K562 (cell line): Measurements from ENCODE around the gene NALCN. TPM values are rescaled to one million over a fixed set of nuclear protein-coding genes. Genes with fewer than 3 reads are reported as not detected.

Source experiments
- ATAC-seq: fragments of 200-7000 bp; cut with Tn5 transposase; 3 replicates; pipeline ENCODE4 v1.9.1; 2020; ENCODE audit warnings: moderate library complexity
- BruUV-seq: library from RNA; stranded (reverse); fragments of 400-500 nt; replicated peaks from 2 replicates; lab custom pipeline; 2021; lab: Mats Ljungman, UMichigan
- CTCF ChIA-PET: fragments of 300-600 bp; formaldehyde crosslinking; extraction: SDS; loops from one replicate; lab custom pipeline; 2021; ENCODE audit warnings: low intra/inter-chr PET ratio; lab: Yijun Ruan, JAX
- POLR2A ChIA-PET: fragments of 300-600, 350-650 bp; sonication (Branson Sonifier 250); formaldehyde crosslinking; extraction: SDS; loops from one replicate; lab custom pipeline; 2021; ENCODE audit warnings: antibody characterized with exemption, inconsistent platforms; lab: Yijun Ruan, JAX
- DNase-seq, 4 experiments: peaks; one replicate each; pipeline versions ENCODE4 v3.0.0 to v3.0.0-alpha.2; 2011 to 2018; ENCODE audit warnings: low spot score in 3 of 4, mixed read lengths in 3 of 4; ENCODE audit errors: extremely low read depth in 1 of 4
- FAIRE-seq: peaks from 2 replicates; lab custom pipeline; 2011; peaks lifted over from hg19 to GRCh38; lab: Jason Lieb, UNC
- H2AFZ ChIP-seq: 2 replicates; pipeline ENCODE4 v1.6.0; 2011; ENCODE audit warnings: low read depth, low read length, control low read depth, inconsistent platforms
- H3K27ac ChIP-seq: fragments of 200-600 bp; 3 replicates; pipeline ENCODE4 v1.8.0; 2011; ENCODE audit warnings: low read depth, mild to moderate bottlenecking, control low read depth, inconsistent platforms, low read length, moderate library complexity, mixed read lengths; ENCODE audit errors: extremely low read depth
- H3K27me3 ChIP-seq, 2 experiments: fragments of 300-600 bp in 1 of 2; 2 replicates in 1 of 2; 3 replicates in 1 of 2; pipeline versions ENCODE4 v1.6.0 to v1.8.0; 2011; ENCODE audit warnings: inconsistent platforms in 2 of 2, low read length in 2 of 2, mild to moderate bottlenecking in 1 of 2, mixed read lengths in 1 of 2, moderate library complexity in 1 of 2; ENCODE audit not compliant: control insufficient read depth in 2 of 2, insufficient read depth in 2 of 2
- H3K36me3 ChIP-seq: fragments of 300-600 bp; 3 replicates; pipeline ENCODE4 v1.8.0; 2011; ENCODE audit warnings: mild to moderate bottlenecking, low read length, inconsistent platforms; ENCODE audit not compliant: control insufficient read depth, insufficient read depth
- H3K4me1 ChIP-seq, 2 experiments: fragments of 200-600 bp in 1 of 2; replicated peaks in 1 of 2; 2 replicates in 1 of 2; 3 replicates in 1 of 2; pipeline versions ENCODE4 v1.5.1 to v1.8.0; 2011; ENCODE audit warnings: inconsistent platforms in 2 of 2, low read length in 2 of 2, mild to moderate bottlenecking in 1 of 2, mixed read lengths in 1 of 2, moderate library complexity in 1 of 2; ENCODE audit not compliant: control insufficient read depth in 2 of 2, insufficient read depth in 2 of 2
- H3K4me2 ChIP-seq: 2 replicates; pipeline ENCODE4 v1.6.1; 2011; ENCODE audit warnings: low read length, control low read depth, inconsistent platforms, mixed read lengths; ENCODE audit not compliant: insufficient read depth
- H3K4me3 ChIP-seq: fragments of 200-600 bp; sonication (generic), shearing (Covaris generic); 2 replicates; pipeline ENCODE4 v1.5.1; 2016; ENCODE audit warnings: control low read depth, inconsistent platforms
- H3K79me2 ChIP-seq: fragments of 200-600 bp; 3 replicates; pipeline ENCODE4 v1.8.0; 2011; ENCODE audit warnings: low read length, inconsistent platforms; ENCODE audit not compliant: control insufficient read depth, insufficient read depth
- H3K9ac ChIP-seq, 2 experiments: 2 replicates each; pipeline versions ENCODE4 v1.6.0 to v1.6.1; 2011; ENCODE audit warnings: low read depth in 2 of 2, low read length in 2 of 2, control low read depth in 1 of 2, inconsistent platforms in 1 of 2, mild to moderate bottlenecking in 1 of 2, mixed read lengths in 1 of 2; ENCODE audit not compliant: insufficient read depth in 1 of 2
- H3K9me1 ChIP-seq: one replicate; pipeline ENCODE4 v1.6.0; 2011; ENCODE audit warnings: inconsistent platforms, mild to moderate bottlenecking, low read length, moderate library complexity; ENCODE audit not compliant: control insufficient read depth, insufficient read depth
- H3K9me3 ChIP-seq: replicated peaks from 2 replicates; pipeline ENCODE4 v1.5.1; 2011; ENCODE audit warnings: low read depth, low read length, inconsistent platforms; ENCODE audit not compliant: control insufficient read depth, insufficient read depth
- H4K20me1 ChIP-seq: replicated peaks from 2 replicates; pipeline ENCODE4 v1.6.1; 2011; ENCODE audit warnings: low read length, inconsistent platforms, mixed read lengths; ENCODE audit not compliant: control insufficient read depth, insufficient read depth
- COPS2 ChIP-seq: fragments of 450-650 bp; conservative IDR thresholded peaks from 2 replicates; pipeline ENCODE4 v1.6.1; 2016; ENCODE audit warnings: mild to moderate bottlenecking, moderate library complexity
- E2F6 ChIP-seq, 2 experiments: IDR thresholded peaks; 2 replicates each; pipeline ENCODE4 v1.6.1; 2011; ENCODE audit warnings: borderline replicate concordance in 1 of 2, control low read depth in 1 of 2, low read depth in 1 of 2, low read length in 1 of 2, mild to moderate bottlenecking in 1 of 2, mixed read lengths in 1 of 2, moderate library complexity in 1 of 2; ENCODE audit not compliant: insufficient read depth in 1 of 2, insufficient read length in 1 of 2, poor library complexity in 1 of 2, severe bottlenecking in 1 of 2; ENCODE audit errors: extremely low read depth in 1 of 2
- GATA2 ChIP-seq: sonication (generic); formaldehyde crosslinking; IDR thresholded peaks from 2 replicates; pipeline ENCODE4 v1.4.0; 2020; ENCODE audit warnings: mild to moderate bottlenecking, missing genetic modification reagents
- HMGXB4 ChIP-seq: sonication (generic); formaldehyde crosslinking; IDR thresholded peaks from 2 replicates; pipeline ENCODE4 v1.8.1; 2023; ENCODE audit warnings: mild to moderate bottlenecking, missing genetic modification reagents
- LCOR ChIP-seq: sonication (generic); formaldehyde crosslinking; IDR thresholded peaks from 2 replicates; pipeline ENCODE4 v1.8.0; 2022; ENCODE audit warnings: mild to moderate bottlenecking, missing genetic modification reagents
- NFATC3 ChIP-seq: fragments of 450-650 bp; IDR thresholded peaks from 2 replicates; pipeline ENCODE4 v1.6.1; 2017; ENCODE audit warnings: mild to moderate bottlenecking
- NRF1 ChIP-seq, 2 experiments: fragments of 450-650 bp; IDR thresholded peaks in 1 of 2; conservative IDR thresholded peaks in 1 of 2; 2 replicates each; pipeline ENCODE4 v1.6.1; 2014; ENCODE audit warnings: mild to moderate bottlenecking in 2 of 2
- PPARD ChIP-seq: fragments of 250-450 bp; sonication (Bioruptor Pico); IDR thresholded peaks from 2 replicates; pipeline ENCODE4 v1.8.0; 2022; ENCODE audit warnings: inconsistent platforms, mild to moderate bottlenecking, moderate library complexity
- RAD51 ChIP-seq: fragments of 450-650 bp; IDR thresholded peaks from 2 replicates; pipeline ENCODE4 v1.7.1; 2016; ENCODE audit warnings: low read depth, mild to moderate bottlenecking, borderline replicate concordance
- SETDB1 ChIP-seq: IDR thresholded peaks from one replicate; pipeline ENCODE4 v1.6.1; 2012; ENCODE audit warnings: low read length, control low read depth, inconsistent platforms
- SP2 ChIP-seq: IDR thresholded peaks from 2 replicates; pipeline ENCODE4 v1.6.1; 2011; ENCODE audit warnings: mild to moderate bottlenecking, low read depth, low read length, moderate library complexity; ENCODE audit not compliant: poor library complexity, severe bottlenecking; ENCODE audit errors: extremely low read depth
- ZNF778 ChIP-seq: fragments of 450-650 bp; formaldehyde crosslinking; IDR thresholded peaks from 2 replicates; pipeline ENCODE4 v1.4.0; 2020; ENCODE audit warnings: mild to moderate bottlenecking, moderate library complexity
- WGBS: fragments of 100-300 bp; shearing (Covaris generic); methylation state at CpG from one replicate; pipeline ENCODE4 v1.1.6; 2016; ENCODE audit warnings: low coverage, mixed read lengths; ENCODE audit not compliant: insufficient coverage; ENCODE audit errors: missing lambda C conversion rate; 5-methylcytosine and 5-hydroxymethylcytosine counted together
- in situ Hi-C: fragments of 300-500 bp; cut with MboI; formaldehyde crosslinking; loops from 4 replicates; pipeline ENCODE4 v1.15.0; 2018; ENCODE audit warnings: inconsistent platforms, mixed read lengths
- intact Hi-C: fragments of 100-400 bp; cut with micrococcal nuclease; formaldehyde crosslinking; loops from 2 replicates; pipeline ENCODE4 v1.14.2; 2022
- polyA plus RNA-seq, 8 experiments: library from polyadenylated mRNA; depleted of rRNA in 4 of 8; stranded (reverse) in 5 of 8; unstranded in 3 of 8; fragments of >200 nt; fragmentation: Nextera tagmentation in 2 of 8; fragmentation: Illumina TruSeq in 1 of 8; extraction: Ambion mirVana in 2 of 8; extraction: Trizol in 1 of 8; gene quantifications; 2 replicates each; pipeline versions ENCODE4 v1.2.1 to v1.2.3, GENCODE V29; 2011 to 2014; ENCODE audit warnings: inconsistent platforms in 1 of 8, missing spikeins in 1 of 8
- total RNA-seq, 7 experiments: library from RNA; depleted of rRNA in 6 of 7; stranded (reverse); fragments of >200 nt in 6 of 7; fragmentation: Illumina TruSeq in 2 of 7; extraction: Trizol in 2 of 7; gene quantifications; 2 replicates each; pipeline versions ENCODE4 v1.2.1 to v1.2.3, GENCODE V29; 2011 to 2021; ENCODE audit warnings: low replicate concordance in 1 of 7
- TF ChIP-seq, protein P1 (sequence below): sonication (generic); formaldehyde crosslinking; IDR thresholded peaks from 2 replicates; pipeline ENCODE4 v1.8.0; 2023; ENCODE audit warnings: mild to moderate bottlenecking, missing genetic modification reagents
- TF ChIP-seq, protein P2 (sequence below): sonication (generic); formaldehyde crosslinking; IDR thresholded peaks from 2 replicates; pipeline ENCODE4 v1.8.0; 2022; ENCODE audit warnings: mild to moderate bottlenecking, low read depth, missing genetic modification reagents

Gene NALCN
- total and polyA plus RNA-seq, 9 of the 15 experiments (the other 6 are each of a cell fraction or from before 2014, with no cell fraction given) = not detected

DNA sequence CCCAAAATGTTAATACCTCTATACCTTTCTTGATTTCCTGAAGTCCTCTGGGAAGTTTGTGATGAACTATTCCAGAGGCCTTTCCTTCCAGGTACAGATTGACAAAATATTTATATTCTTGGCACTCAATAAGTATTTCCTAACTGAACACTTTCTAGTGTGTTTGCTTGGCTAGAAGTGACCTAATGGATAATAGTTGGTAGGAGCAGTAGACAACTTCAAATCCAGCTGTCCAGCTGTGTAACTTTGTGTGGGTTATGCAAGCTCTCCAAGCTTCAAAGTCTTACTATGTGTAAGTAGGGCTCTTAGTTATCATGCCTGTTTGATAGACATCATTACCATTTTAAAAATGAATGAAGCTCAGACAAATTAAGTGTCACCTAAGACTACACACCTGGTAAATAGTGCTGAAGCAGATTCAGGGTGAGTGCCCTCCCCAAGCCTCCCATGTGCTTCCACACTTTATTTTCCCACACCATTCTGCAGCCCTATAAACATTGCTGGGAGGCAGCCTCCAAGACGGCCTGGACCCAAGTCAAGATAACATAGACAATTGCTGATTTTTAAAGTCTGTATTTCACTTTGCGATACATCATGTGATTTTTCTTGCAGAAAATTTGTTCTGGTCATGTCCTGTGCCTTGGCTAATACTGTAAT, 196.6 kb downstream of the NALCN start (continued):
- TF ChIP-seq PPARD = no peak
- no peak for TF ChIP-seq LCOR
- no peak for TF ChIP-seq ZNF778
- TF ChIP-seq, protein P1, sequence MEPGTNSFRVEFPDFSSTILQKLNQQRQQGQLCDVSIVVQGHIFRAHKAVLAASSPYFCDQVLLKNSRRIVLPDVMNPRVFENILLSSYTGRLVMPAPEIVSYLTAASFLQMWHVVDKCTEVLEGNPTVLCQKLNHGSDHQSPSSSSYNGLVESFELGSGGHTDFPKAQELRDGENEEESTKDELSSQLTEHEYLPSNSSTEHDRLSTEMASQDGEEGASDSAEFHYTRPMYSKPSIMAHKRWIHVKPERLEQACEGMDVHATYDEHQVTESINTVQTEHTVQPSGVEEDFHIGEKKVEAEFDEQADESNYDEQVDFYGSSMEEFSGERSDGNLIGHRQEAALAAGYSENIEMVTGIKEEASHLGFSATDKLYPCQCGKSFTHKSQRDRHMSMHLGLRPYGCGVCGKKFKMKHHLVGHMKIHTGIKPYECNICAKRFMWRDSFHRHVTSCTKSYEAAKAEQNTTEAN (CRISPR knock-in tag) = no peak
- no peak for TF ChIP-seq E2F6 (IDR thresholded peaks at IDR 0.05; ENCODE audit: borderline replicate concordance in 1 of 2, extremely low read depth in 1 of 2, insufficient read depth in 1 of 2, insufficient read length in 1 of 2, low read depth in 1 of 2, low read length in 1 of 2, poor library complexity in 1 of 2, severe bottlenecking in 1 of 2)
- TF ChIP-seq, protein P2, sequence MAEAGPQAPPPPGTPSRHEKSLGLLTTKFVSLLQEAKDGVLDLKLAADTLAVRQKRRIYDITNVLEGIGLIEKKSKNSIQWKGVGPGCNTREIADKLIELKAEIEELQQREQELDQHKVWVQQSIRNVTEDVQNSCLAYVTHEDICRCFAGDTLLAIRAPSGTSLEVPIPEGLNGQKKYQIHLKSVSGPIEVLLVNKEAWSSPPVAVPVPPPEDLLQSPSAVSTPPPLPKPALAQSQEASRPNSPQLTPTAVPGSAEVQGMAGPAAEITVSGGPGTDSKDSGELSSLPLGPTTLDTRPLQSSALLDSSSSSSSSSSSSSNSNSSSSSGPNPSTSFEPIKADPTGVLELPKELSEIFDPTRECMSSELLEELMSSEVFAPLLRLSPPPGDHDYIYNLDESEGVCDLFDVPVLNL (CRISPR knock-in tag) = no peak

DNA sequence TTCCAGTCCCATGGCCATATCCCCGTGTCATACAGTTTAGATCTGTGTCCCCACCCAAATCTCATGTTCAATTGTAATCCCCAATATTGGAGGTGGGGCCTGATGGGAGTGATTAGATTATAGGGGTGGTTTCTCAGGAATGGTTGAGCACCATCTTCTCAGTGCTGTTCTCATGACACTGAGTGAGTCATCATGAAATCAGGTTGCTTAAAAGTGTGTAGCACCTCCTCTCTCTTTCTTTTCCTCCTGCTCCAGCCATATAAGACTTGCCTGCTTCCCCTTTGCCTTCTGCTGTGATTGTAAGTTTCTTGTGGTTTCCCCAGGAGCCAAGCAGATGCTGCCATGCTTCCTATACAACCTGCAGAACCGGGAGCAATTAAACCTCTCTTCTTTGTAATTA, 197.8 kb downstream of the NALCN start:
- in situ Hi-C loops = no loop called here
- 0% methylated on average over 2 of the region's 2 CpGs for WGBS
- H4K20me1 ChIP-seq = no peaks in the 10 kb centered on the region
- no peaks in the 10 kb centered on the region for H3K4me1 ChIP-seq
- no peak overlapping the region for H3K27ac ChIP-seq
- no peak overlapping the region for H3K4me3 ChIP-seq
- intact Hi-C loops = no loop called here
- no peak for ATAC-seq
- no peak for FAIRE-seq
- H3K36me3 ChIP-seq = no peaks in the 10 kb centered on the region
- no peak overlapping the region for H2AFZ ChIP-seq
- no peak for DNase-seq
- H3K79me2 ChIP-seq = no peaks in the 10 kb centered on the region
- no peaks in the 10 kb centered on the region for H3K9me3 ChIP-seq
- no peak overlapping the region for H3K4me2 ChIP-seq
- POLR2A ChIA-PET = no interaction called here
- no peaks in the 10 kb centered on the region for H3K9me1 ChIP-seq
- CTCF ChIA-PET = no interaction called here
- H3K9ac ChIP-seq = no peak overlapping the region
- H3K27me3 ChIP-seq = no peaks in the 10 kb centered on the region
- no TSS peak for BruUV-seq
- no peak for TF ChIP-seq NFATC3
- no peak for TF ChIP-seq GATA2 (CRISPR knock-in tag)
- TF ChIP-seq NRF1 (conservative IDR thresholded peaks at IDR 0.05 in 1 of 2, IDR thresholded peaks at IDR 0.05 in 1 of 2) = no peak
- no peak for TF ChIP-seq RAD51
- no peak for TF ChIP-seq SETDB1
- TF ChIP-seq SP2 = no peak
- no peak for TF ChIP-seq HMGXB4 (CRISPR knock-in tag)
- TF ChIP-seq COPS2 = no peak
